ENCODE results near the gene TIAM2.

TIAM2 gene

DNA sequence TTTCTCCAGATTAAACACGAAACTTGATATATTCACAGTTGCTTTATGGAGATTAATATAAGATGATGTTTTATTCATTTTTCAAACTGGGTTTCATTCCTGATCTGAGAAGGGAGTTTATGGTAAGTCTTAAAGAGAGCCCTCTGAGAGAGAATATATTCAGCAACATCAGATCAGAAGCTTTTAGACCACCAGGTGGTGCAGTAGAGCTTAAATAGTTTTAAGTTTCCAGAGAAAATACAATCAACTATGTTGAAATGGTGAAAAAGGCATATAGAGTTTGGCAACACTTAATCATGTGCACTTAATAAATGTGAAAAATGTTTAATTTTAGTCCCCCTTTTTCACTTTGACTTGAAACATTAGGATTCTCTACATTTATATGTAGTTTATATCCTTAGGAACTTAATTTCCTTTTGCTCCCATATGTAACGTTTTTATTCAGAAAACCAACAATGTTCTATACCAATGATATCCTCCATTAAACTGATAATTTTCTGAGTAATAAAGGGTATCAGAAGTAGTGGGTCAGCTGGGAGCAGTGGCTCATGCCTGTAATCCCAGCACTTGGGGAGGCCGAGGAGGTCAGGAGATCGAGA, 182.3 kb downstream of the TIAM2 start:
- H3K4me3 ChIP-seq (replicated peaks; ENCODE audit: insufficient read depth, low read length) = no peak overlapping the region
- H3K27me3 ChIP-seq (ENCODE audit: insufficient read depth, poor library complexity, severe bottlenecking) = no peaks in the 10 kb centered on the region
- no peak overlapping the region for H3K27ac ChIP-seq (replicated peaks)
- TF ChIP-seq, protein P1, sequence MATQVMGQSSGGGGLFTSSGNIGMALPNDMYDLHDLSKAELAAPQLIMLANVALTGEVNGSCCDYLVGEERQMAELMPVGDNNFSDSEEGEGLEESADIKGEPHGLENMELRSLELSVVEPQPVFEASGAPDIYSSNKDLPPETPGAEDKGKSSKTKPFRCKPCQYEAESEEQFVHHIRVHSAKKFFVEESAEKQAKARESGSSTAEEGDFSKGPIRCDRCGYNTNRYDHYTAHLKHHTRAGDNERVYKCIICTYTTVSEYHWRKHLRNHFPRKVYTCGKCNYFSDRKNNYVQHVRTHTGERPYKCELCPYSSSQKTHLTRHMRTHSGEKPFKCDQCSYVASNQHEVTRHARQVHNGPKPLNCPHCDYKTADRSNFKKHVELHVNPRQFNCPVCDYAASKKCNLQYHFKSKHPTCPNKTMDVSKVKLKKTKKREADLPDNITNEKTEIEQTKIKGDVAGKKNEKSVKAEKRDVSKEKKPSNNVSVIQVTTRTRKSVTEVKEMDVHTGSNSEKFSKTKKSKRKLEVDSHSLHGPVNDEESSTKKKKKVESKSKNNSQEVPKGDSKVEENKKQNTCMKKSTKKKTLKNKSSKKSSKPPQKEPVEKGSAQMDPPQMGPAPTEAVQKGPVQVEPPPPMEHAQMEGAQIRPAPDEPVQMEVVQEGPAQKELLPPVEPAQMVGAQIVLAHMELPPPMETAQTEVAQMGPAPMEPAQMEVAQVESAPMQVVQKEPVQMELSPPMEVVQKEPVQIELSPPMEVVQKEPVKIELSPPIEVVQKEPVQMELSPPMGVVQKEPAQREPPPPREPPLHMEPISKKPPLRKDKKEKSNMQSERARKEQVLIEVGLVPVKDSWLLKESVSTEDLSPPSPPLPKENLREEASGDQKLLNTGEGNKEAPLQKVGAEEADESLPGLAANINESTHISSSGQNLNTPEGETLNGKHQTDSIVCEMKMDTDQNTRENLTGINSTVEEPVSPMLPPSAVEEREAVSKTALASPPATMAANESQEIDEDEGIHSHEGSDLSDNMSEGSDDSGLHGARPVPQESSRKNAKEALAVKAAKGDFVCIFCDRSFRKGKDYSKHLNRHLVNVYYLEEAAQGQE (IDR thresholded peaks at IDR 0.05; ENCODE audit: insufficient replicate concordance, low read depth) = no peak
- TF ChIP-seq, protein P2, sequence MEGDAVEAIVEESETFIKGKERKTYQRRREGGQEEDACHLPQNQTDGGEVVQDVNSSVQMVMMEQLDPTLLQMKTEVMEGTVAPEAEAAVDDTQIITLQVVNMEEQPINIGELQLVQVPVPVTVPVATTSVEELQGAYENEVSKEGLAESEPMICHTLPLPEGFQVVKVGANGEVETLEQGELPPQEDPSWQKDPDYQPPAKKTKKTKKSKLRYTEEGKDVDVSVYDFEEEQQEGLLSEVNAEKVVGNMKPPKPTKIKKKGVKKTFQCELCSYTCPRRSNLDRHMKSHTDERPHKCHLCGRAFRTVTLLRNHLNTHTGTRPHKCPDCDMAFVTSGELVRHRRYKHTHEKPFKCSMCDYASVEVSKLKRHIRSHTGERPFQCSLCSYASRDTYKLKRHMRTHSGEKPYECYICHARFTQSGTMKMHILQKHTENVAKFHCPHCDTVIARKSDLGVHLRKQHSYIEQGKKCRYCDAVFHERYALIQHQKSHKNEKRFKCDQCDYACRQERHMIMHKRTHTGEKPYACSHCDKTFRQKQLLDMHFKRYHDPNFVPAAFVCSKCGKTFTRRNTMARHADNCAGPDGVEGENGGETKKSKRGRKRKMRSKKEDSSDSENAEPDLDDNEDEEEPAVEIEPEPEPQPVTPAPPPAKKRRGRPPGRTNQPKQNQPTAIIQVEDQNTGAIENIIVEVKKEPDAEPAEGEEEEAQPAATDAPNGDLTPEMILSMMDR (IDR thresholded peaks at IDR 0.05; ENCODE audit: insufficient read depth, low read length) = peak; percentile 44
- TF ChIP-seq POLR2AphosphoS5 (IDR thresholded peaks at IDR 0.05; ENCODE audit: low read depth) = no peak
- TF ChIP-seq SPI1 (IDR thresholded peaks at IDR 0.05; ENCODE audit: borderline replicate concordance, low read depth) = no peak
- DNase-seq (ENCODE audit: low read depth in 1 of 2, low spot score in 1 of 2) = peak; percentile 29 to 55

DNA sequence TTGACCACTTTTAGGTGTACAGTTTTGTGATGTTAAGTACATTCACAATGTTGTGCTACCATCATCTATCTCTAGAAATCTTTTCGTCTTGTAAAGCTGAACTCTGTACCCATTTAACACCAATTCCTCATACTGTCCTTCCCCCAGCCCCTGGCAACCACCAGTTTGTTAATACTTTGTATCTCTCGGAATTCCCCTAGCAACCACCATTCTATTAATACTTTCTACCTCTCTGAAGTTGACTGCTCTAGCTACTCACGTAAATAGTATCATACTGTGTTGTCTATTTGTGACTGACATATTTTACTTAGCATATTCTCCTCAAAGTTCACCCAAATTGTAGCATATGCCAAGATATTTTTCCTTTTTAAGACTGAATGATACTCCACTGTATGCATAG, 186.4 kb downstream of the TIAM2 start:
- Histone ChIP-seq H3K4me3 (replicated peaks; ENCODE audit: insufficient read depth, low read length) (no peak overlapping the region), H3K27ac (replicated peaks) (no peak overlapping the region), H3K27me3 (ENCODE audit: insufficient read depth, poor library complexity, severe bottlenecking) (no peaks in the 10 kb centered on the region)
- DNase-seq (ENCODE audit: low read depth in 1 of 2, low spot score in 1 of 2) = no peak
- TF ChIP-seq, protein P2 (IDR thresholded peaks at IDR 0.05; ENCODE audit: insufficient read depth, low read length) = no peak
- TF ChIP-seq GABPA (IDR thresholded peaks at IDR 0.05; ENCODE audit: low read depth) (no peak), SPI1 (IDR thresholded peaks at IDR 0.05; ENCODE audit: borderline replicate concordance, low read depth) (no peak), POLR2AphosphoS5 (IDR thresholded peaks at IDR 0.05; ENCODE audit: low read depth) (no peak)
- TF ChIP-seq, protein P1 (IDR thresholded peaks at IDR 0.05; ENCODE audit: insufficient replicate concordance, low read depth) = no peak

DNA sequence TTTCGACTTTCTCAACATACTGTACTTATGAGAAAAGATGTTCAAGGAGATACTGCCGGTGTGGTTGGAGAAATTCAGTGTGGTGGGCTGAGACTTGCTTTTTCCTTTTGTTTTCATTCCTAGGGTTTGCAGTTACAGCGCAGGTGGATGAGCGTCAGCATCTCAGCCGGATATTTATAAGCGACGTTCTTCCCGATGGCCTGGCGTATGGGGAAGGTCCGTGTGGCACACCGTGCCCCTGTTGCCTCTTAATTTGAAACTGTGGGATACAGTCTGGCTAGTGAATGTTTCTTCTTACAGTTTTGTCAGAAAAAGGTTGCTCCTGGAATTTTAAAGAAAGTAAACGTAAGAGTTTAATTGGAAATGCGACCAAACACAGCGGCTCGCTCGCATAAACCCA, 187.0 kb downstream of the TIAM2 start:
- DNase-seq (ENCODE audit: low read depth in 1 of 2, low spot score in 1 of 2) = no peak
- no peak overlapping the region for H3K4me3 ChIP-seq (replicated peaks; ENCODE audit: insufficient read depth, low read length)
- H3K27me3 ChIP-seq (ENCODE audit: insufficient read depth, poor library complexity, severe bottlenecking) = no peaks in the 10 kb centered on the region
- H3K27ac ChIP-seq (replicated peaks) = no peak overlapping the region
- TF ChIP-seq GABPA (IDR thresholded peaks at IDR 0.05; ENCODE audit: low read depth) = no peak
- no peak for TF ChIP-seq SPI1 (IDR thresholded peaks at IDR 0.05; ENCODE audit: borderline replicate concordance, low read depth)
- TF ChIP-seq POLR2AphosphoS5 (IDR thresholded peaks at IDR 0.05; ENCODE audit: low read depth) = no peak
- TF ChIP-seq, protein P2 (IDR thresholded peaks at IDR 0.05; ENCODE audit: insufficient read depth, low read length) = no peak
- TF ChIP-seq, protein P1 (IDR thresholded peaks at IDR 0.05; ENCODE audit: insufficient replicate concordance, low read depth) = no peak
